Measurements from ENCODE around the gene KPNA1.
A peak's percentile ranks its signal among the peaks of the same experiment; 100 is the strongest.
"Not testable (repeated sequence)": the region's sequence is repeated elsewhere in the genome, so short reads cannot be mapped to it uniquely, and the experiment has no call there.

Gene KPNA1

GRCh38 chr3:122475316-122475715, 39.4 kb downstream of the KPNA1 start:
- no peak for DNase-seq (ENCODE audit: low read depth in 2 of 2)

DNA sequence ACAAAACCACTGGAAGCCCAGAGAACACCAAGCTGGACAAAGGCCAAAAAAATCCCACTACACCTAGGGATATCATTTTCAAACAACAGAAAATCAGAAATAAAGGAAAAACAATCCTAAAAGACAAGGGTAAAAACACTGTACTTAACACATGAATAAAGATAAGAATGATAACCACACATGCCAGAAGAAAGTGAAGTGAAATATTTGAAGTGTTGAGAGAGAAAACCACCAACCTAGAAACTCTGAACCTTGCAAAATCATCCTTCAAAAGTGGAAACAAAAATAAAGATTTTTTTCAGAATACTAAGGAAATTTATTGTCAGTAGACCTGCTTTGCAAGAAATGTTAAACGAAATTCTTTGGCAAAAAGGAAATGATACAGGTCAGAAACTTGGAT, 45.1 kb downstream of the KPNA1 start:
- DNase-seq (ENCODE audit: low read depth in 2 of 2), result no peak

DNA sequence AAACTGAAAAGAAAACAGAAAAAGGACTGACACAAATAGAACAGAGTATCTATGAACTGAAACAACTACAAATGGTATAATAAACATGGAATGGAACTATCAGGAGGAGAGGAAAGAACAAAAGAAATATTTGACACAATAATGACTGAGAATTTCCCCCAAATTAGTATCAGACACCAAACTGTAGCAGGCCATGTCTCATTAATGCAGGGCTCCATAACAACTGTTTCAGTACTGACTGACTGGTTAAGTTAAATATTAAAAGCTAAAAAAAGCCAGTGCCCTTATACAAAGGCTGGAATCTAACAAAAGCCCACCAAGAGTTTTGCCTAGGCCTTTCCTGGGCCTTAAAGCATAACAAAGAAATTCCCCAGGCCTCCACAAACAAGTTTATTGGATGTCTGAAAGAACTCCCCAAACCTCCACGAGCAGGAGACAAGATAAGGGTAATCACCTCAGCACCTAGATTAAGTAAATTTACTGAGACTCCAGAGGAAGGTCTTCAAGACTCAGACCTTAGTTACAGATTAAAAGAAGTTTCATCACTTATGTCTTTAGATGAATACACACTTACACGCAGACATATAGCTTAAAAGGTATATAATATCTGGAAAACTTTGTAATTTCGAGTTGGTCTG, 45.7 kb downstream of the KPNA1 start:
- no peak for DNase-seq (ENCODE audit: low read depth in 2 of 2)

GRCh38 chr3:122466701-122467240, 48.0 kb downstream of the KPNA1 start:
- no peak for DNase-seq (ENCODE audit: low read depth in 2 of 2)

DNA sequence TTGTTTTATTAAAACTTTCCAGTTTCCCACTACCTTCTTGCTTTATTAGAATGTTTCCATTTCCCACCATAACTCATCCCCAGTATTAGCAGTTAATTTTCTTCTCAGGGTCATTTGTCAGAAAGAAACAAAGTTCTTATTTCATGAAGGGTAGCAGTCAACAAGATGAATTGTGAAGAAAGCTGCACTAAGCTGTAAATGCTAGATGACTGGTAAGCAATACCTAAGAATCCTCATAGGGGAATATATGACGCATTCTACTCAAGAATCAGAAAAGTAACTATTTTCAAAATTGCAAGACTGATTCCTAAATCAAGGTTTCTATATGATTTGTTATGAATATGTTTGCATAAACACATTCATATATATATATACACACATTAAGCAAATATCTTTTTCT, 50.1 kb downstream of the KPNA1 start:
- no peak for DNase-seq (ENCODE audit: low read depth in 2 of 2)

- no peak for DNase-seq (ENCODE audit: low read depth in 2 of 2)
These were observed 52.3 kb downstream of the KPNA1 start for GRCh38 chr3:122462406-122462805.

- DNase-seq (ENCODE audit: low read depth in 2 of 2), result no peak
These were observed 52.9 kb downstream of the KPNA1 start for GRCh38 chr3:122461806-122462205.

DNA sequence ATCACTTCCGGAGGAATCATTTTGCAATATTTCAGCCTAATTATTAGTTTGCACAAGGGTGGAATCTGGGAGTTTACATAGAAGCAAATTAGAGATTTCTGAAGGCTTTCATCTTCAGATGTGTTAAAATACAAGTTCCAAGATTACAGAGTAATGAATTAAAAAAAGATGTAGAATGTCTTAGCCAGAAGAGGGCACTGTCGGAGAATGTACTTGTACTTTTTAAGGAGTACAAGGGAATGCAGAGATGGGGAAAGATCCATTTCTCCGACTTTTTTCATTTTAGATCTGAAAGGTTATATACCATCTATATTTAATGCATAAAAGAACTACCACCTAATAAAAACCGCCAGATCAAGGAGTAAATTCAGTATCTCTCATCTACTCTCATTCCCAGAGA, 55.7 kb downstream of the KPNA1 start:
- DNase-seq (ENCODE audit: low read depth in 2 of 2), result no peak

DNA sequence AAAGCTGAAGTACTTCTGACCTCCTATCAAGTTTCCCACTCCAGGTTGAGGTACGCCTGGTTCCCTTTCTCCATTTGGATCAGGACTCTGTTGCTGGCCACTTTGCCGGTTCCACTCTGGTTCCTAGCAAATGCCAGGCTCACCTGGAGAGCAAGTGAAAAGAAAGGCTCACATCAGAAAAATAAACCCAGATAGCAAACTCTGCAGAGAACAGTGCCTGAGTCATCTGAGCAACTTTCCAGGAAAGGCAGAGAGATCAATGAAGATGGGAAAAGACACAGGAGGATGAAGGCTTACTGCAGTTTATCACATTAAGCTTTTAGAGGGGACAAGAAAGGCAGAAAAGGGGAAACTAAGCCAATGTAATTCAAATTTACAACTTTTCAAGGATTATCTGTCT, 57.0 kb downstream of the KPNA1 start:
- no peak for DNase-seq (ENCODE audit: low read depth in 2 of 2)

DNA sequence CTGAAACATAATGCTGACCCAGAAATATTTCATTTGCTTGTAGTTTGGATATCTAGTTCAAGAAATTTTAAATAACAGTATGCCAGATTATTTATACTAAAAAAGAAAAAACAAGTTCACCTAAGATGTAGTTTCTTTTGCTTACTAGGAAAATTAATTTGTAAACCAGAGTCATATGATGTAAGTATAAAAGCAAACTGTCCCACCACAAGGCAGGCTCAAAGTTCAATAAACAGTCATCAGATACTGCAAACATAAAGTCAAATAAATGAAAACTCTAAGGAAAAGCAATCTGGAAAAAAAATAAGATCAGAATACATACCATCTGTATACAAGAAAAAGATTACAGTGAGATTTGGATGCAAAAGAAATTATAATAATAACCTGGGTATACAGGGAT, 58.7 kb downstream of the KPNA1 start:
- no peak for DNase-seq (ENCODE audit: low read depth in 2 of 2)

- DNase-seq (ENCODE audit: low read depth in 2 of 2), result no peak
These were observed 63.4 kb downstream of the KPNA1 start for GRCh38 chr3:122451371-122451770.

DNA sequence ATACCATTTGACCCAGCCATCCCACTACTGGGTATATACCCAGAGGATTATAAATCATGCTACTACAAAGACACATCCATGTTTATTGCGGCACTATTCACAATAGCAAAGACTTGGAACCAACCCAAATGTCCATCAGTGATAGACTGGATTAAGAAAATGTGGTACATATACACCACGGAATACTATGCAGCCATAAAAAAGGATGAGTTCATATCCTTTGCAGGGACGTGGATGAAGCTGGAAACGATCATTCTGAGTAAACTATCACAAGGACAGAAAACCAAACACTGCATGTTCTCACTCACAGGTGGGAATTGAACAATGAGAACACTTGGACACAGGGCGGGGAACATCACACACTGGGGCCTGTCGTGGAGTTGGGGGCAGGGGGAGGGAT, 66.5 kb downstream of the KPNA1 start:
- DNase-seq (ENCODE audit: low read depth in 2 of 2), result not testable (repeated sequence)

DNA sequence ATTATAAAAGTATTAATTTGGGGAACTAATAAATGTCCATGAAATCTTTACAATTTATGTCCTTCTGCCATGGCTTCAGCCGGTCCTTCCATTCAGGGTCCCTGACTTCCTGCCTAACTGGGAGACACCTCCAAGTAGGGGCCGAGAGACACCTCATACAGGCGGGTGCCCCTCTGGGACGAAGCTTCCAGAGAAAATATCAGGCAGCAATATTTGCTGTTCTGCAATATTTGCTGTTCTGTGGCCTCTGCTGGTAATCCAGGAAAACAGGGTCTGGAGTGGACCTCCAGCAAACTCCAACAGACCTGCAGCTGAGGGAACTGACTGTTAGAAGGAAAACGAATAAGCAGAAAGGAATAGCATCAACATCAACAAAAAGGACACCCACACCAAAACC, 70.2 kb downstream of the KPNA1 start:
- not testable (repeated sequence) for DNase-seq (ENCODE audit: low read depth in 2 of 2)

DNA sequence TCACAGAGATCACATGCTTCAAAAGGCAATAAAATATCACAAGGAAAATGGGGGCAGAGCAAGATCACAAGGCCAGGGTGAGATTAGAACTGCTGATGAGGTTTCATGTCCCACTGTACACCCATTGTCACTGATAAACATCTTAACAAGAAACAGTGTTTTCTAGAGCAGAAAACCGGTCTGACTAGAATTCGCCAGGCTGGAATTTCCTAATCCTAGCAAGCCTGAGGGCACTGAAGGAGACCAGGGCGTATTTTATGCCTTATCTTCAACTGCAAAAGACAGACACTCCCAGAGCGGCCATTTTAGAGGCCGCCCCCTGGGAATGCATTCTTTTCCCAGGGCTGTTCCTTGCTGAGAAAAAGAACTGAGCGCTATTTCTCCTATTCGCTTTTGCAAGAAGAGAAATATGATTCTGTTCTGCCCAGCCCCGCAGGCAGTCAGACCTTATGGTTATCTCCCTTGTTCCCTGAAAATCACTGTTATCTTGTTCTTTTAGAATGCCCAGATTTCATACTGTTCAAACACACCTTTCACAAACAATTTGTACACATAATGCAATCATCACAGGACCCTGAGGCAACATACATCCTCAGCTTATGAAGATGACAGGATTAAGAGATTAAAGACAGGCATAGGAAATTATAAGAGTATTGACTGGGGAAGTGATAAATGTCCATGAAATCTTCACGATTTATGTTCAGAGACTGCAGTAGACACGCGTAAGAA, 70.8 kb downstream of the KPNA1 start:
- DNase-seq (ENCODE audit: low read depth in 2 of 2), result not testable (repeated sequence)

DNA sequence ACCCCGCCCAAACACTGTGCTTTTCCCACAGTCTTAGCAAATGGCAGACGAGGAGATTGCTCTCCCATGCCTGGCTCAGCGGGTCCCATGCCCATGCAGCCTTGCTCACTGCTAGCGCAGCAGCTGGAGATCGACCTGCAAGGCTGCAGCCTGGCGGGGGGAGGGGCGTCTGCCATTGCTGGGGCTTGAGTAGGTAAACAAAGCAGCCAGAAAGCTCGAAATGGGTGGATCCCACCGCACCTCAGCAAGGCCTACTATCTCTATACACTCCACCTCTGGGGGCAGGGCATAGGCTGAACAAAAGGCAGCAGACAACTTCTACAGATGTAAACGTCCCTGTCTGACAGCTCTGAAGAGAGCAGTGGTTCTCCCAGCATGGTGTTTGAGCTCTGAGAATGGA, 71.6 kb downstream of the KPNA1 start:
- no peak for DNase-seq (ENCODE audit: low read depth in 2 of 2)

- no peak for DNase-seq (ENCODE audit: low read depth in 2 of 2)
These were observed 78.8 kb downstream of the KPNA1 start for GRCh38 chr3:122435950-122436349.

- no peak for DNase-seq (ENCODE audit: low read depth in 2 of 2)
These were observed 84.4 kb downstream of the KPNA1 start for GRCh38 chr3:122430371-122430770.

- no peak for DNase-seq (ENCODE audit: low read depth in 2 of 2)
These were observed 86.8 kb downstream of the KPNA1 start for GRCh38 chr3:122427857-122428471.

GRCh38 chr3:122421836-122422235, 92.9 kb downstream of the KPNA1 start:
- no peak for DNase-seq (ENCODE audit: low read depth in 2 of 2)

DNA sequence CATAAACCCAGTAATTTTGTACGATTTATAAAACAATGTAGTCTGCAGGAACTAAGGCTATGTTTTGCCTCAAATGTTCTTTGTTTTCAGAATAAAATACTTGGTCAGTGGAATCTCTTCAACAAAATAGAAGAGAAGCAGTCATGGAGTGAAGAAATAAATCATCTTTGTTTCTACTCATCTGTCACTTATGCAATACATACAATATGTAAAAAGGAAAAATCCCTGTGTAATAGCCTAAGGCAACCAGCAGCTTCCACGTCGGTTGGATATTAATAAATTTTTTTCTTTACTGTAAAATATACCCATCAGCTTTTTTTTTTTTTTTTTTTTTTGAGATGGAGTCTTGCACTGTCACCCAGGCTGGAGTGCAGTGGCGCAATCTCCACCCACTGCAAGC, 93.6 kb downstream of the KPNA1 start:
- no peak for DNase-seq (ENCODE audit: low read depth in 2 of 2)

GRCh38 chr3:122416966-122417365, 97.8 kb downstream of the KPNA1 start:
- no peak for DNase-seq (ENCODE audit: low read depth in 2 of 2)

DNA sequence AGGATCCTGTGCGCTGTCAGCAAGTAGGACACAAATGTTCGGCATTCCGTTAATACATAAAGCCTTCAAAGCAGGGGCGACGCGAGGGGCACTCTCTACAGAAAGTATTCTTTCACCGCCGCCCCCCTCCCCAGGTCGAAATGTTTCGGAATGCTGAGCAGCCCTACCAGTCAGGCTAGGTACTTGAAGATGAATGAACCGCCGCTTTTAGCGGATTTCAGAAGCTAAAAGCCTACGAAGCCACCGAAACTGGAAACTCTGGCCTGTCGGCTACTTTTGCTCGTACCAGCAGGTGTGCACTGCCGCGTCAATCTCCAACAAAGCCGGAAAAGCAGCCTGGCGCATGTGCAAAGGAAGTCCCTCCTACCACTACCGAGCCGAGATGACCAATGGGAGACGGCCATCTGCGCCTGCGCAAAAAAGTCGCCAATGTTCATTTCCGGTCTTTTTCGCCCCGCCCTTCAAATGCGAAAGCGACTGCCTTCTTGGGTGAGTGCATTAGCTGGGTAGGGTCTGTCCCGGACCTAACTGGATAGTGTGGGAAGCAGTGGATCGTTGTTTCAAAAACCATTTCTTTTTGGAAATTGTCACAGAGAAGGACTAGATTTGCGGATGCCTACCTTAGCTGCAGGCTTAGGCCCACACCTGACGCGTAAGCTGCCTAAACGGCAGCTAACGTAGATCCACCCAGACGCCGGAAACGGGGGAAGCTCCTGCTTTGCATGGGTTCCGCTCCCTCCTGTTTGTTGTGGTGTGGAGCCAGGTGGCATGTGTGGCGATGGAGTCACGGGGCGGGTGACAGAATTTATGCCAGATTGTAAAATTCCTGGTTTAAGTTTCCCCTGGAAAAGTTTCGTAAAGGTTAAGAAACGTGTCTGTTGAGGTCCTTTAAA, 98.7 kb downstream of the KPNA1 start, which contains the start of gene WDR5B:
Gene WDR5B (minus strand): TSS at position 301 of the 893 bp plus-strand sequence. CDS start 534 bp downstream, outside the sequence.
- DNase-seq (ENCODE audit: low read depth in 2 of 2), result peak; percentile 93 to 96
